Measurements from ENCODE around the gene HMGXB3. TPM values are rescaled to one million over a fixed set of nuclear protein-coding genes. Genes with fewer than 3 reads are reported as not detected.

Gene HMGXB3
- total and polyA plus RNA-seq, 7 donors, result 3.6 to 28.8 (median 19.3) TPM

GRCh38 chr5:150056075-150056443 is 55.5 kb downstream of the HMGXB3 start:
- H3K9me3 ChIP-seq, result no peaks in the 10 kb centered on the region
- DNase-seq, result no peak
- H3K4me1 ChIP-seq, result no peaks in the 10 kb centered on the region
- WGBS, 2 donors, result 95 to 97% methylated on average over 9 of the region's 9 CpGs
- no peak overlapping the region for H3K27ac ChIP-seq
- no peaks in the 10 kb centered on the region for H3K27me3 ChIP-seq
- H3K36me3 ChIP-seq, result peaks cover 13 to 50% (median 27%) of the 10 kb centered on the region in 4 donors
- TF ChIP-seq POLR2A (IDR thresholded peaks at IDR 0.05), result no peak
- TF ChIP-seq POLR2AphosphoS5 (IDR thresholded peaks at IDR 0.05), result no peak
- no peak for TF ChIP-seq EP300 (IDR thresholded peaks at IDR 0.05)
- TF ChIP-seq CTCF (IDR thresholded peaks at IDR 0.05), result no peak
- H3K4me3 ChIP-seq, result no peak overlapping the region
- intact Hi-C loops (cut with DNase I), result no loop called here

GRCh38 chr5:150057052-150057451 is 56.5 kb downstream of the HMGXB3 start:
- 79 to 88% methylated on average over 8 of the region's 8 CpGs for WGBS, 2 donors
- TF ChIP-seq POLR2A (IDR thresholded peaks at IDR 0.05), result no peak
- TF ChIP-seq POLR2AphosphoS5 (IDR thresholded peaks at IDR 0.05), result no peak
- TF ChIP-seq CTCF (IDR thresholded peaks at IDR 0.05), result no peak
- TF ChIP-seq EP300 (IDR thresholded peaks at IDR 0.05), result no peak
- H3K27ac ChIP-seq, result no peak overlapping the region
- no peaks in the 10 kb centered on the region for H3K4me1 ChIP-seq
- H3K4me3 ChIP-seq, result no peak overlapping the region
- no peaks in the 10 kb centered on the region for H3K9me3 ChIP-seq
- DNase-seq, result no peak
- H3K36me3 ChIP-seq, result peaks cover 7 to 40% (median 18%) of the 10 kb centered on the region in 4 donors
- H3K27me3 ChIP-seq, result no peaks in the 10 kb centered on the region
- intact Hi-C loops (cut with DNase I), result no loop called here

- 87 to 93% methylated on average over 2 of the region's 2 CpGs for WGBS, 2 donors
Measured at GRCh38 chr5:150057511-150057910, 57.0 kb downstream of the HMGXB3 start.

GRCh38 chr5:150057996-150058395 is 57.5 kb downstream of the HMGXB3 start:
- Histone ChIP-seq H3K4me3 (no peak overlapping the region), H3K27me3 (no peaks in the 10 kb centered on the region), H3K9me3 (no peaks in the 10 kb centered on the region), H3K27ac (no peak overlapping the region), H3K36me3 (peaks cover under 1 to 31% (median 10%) of the 10 kb centered on the region in 4 donors), H3K4me1 (no peaks in the 10 kb centered on the region)
- TF ChIP-seq CTCF (IDR thresholded peaks at IDR 0.05) (no peak), POLR2A (IDR thresholded peaks at IDR 0.05) (no peak), POLR2AphosphoS5 (IDR thresholded peaks at IDR 0.05) (no peak), EP300 (IDR thresholded peaks at IDR 0.05) (no peak)
- DNase-seq, result peak; percentile 10
- WGBS, 2 donors, result 85% methylated on average over 5 of the region's 5 CpGs
- intact Hi-C loops (cut with DNase I), result no loop called here

More at GRCh38 chr5:150057511-150057910, 57.0 kb downstream of the HMGXB3 start:
- Histone ChIP-seq H3K9me3 (no peaks in the 10 kb centered on the region), H3K36me3 (peaks cover 5 to 35% (median 14%) of the 10 kb centered on the region in 4 donors), H3K27ac (no peak overlapping the region), H3K4me1 (no peaks in the 10 kb centered on the region), H3K4me3 (no peak overlapping the region), H3K27me3 (no peaks in the 10 kb centered on the region)
- no peak for DNase-seq
- intact Hi-C loops (cut with DNase I), result no loop called here
- no peak for TF ChIP-seq POLR2AphosphoS5 (IDR thresholded peaks at IDR 0.05)

GRCh38 chr5:150058480-150059126 is 58.1 kb downstream of the HMGXB3 start:
- no peaks in the 10 kb centered on the region for H3K9me3 ChIP-seq
- DNase-seq, result peak; percentile 68
- no peak overlapping the region for H3K27ac ChIP-seq
- H3K4me3 ChIP-seq, result no peak overlapping the region
- TF ChIP-seq POLR2AphosphoS5 (IDR thresholded peaks at IDR 0.05) (no peak), CTCF (IDR thresholded peaks at IDR 0.05) (no peak), POLR2A (IDR thresholded peaks at IDR 0.05) (no peak), EP300 (IDR thresholded peaks at IDR 0.05) (no peak)
- H3K27me3 ChIP-seq, result no peaks in the 10 kb centered on the region
- WGBS, 2 donors, result 84 to 88% methylated on average over 6 of the region's 6 CpGs
- intact Hi-C loops (cut with DNase I), result no loop called here
- H3K4me1 ChIP-seq, result no peaks in the 10 kb centered on the region
- H3K36me3 ChIP-seq, result peaks cover 0 to 24% (median 8%) of the 10 kb centered on the region in 4 donors

All from sigmoid colon (tissue), 7 donors.